HepG2 (cell line): ENCODE data around the gene BPIFB6. TPM values are rescaled to one million over a fixed set of nuclear protein-coding genes. Genes with fewer than 3 reads are reported as not detected.

ENCODE experiments used
- AHR ChIP-seq: IDR thresholded peaks from 2 replicates; pipeline ENCODE4 v1.6.1; 2018; ENCODE audit warnings: missing genetic modification reagents, missing compliant biosample characterization
- BRD4 ChIP-seq: sonication (generic); formaldehyde crosslinking; IDR thresholded peaks from 2 replicates; pipeline ENCODE4 v1.4.0; 2020; ENCODE audit warnings: missing genetic modification reagents
- FOXO1 ChIP-seq: sonication (generic); formaldehyde crosslinking; IDR thresholded peaks from 2 replicates; pipeline ENCODE4 v1.4.0; 2020; ENCODE audit warnings: missing genetic modification reagents
- HCFC1 ChIP-seq: fragments of 150-350 bp; IDR thresholded peaks from 2 replicates; pipeline ENCODE4 v1.6.1; 2014; ENCODE audit warnings: low read depth, low read length
- JUN ChIP-seq: sonication (generic); formaldehyde crosslinking; IDR thresholded peaks from 2 replicates; pipeline ENCODE4 v1.4.0; 2020; ENCODE audit warnings: mild to moderate bottlenecking, missing genetic modification reagents
- MAF1 ChIP-seq: sonication (generic); formaldehyde crosslinking; IDR thresholded peaks from 2 replicates; pipeline ENCODE4 v1.5.0; 2020; ENCODE audit warnings: missing genetic modification reagents, borderline replicate concordance
- MBNL3 ChIP-seq: fragments of 250-450 bp; sonication (Bioruptor Pico); conservative IDR thresholded peaks from 2 replicates; pipeline ENCODE4 v1.8.0; 2022; ENCODE audit warnings: mild to moderate bottlenecking, inconsistent platforms
- NFKB2 ChIP-seq: sonication (generic); formaldehyde crosslinking; IDR thresholded peaks from 2 replicates; pipeline ENCODE4 v1.4.0; 2020; ENCODE audit warnings: missing genetic modification reagents, borderline replicate concordance
- NFKBIZ ChIP-seq: IDR thresholded peaks from 2 replicates; pipeline ENCODE4 v1.6.1; 2018; ENCODE audit warnings: missing genetic modification reagents, missing compliant biosample characterization
- NRL ChIP-seq: sonication (generic); formaldehyde crosslinking; IDR thresholded peaks from 2 replicates; pipeline ENCODE4 v1.5.0; 2020; ENCODE audit warnings: missing genetic modification reagents, mild to moderate bottlenecking, moderate library complexity, borderline replicate concordance
- POLR2AphosphoS5 ChIP-seq: IDR thresholded peaks from 2 replicates; pipeline ENCODE4 v1.6.1; 2012; ENCODE audit warnings: low read depth, low read length
- RARA ChIP-seq: IDR thresholded peaks from 2 replicates; pipeline ENCODE4 v1.6.1; 2016; ENCODE audit warnings: missing genetic modification reagents, missing compliant biosample characterization
- RFXAP ChIP-seq: sonication (generic); formaldehyde crosslinking; IDR thresholded peaks from 2 replicates; pipeline ENCODE4 v1.4.0; 2020; ENCODE audit warnings: missing genetic modification reagents, borderline replicate concordance
- SMAD9 ChIP-seq: sonication (generic); formaldehyde crosslinking; IDR thresholded peaks from 2 replicates; pipeline ENCODE4 v1.5.1; 2020; ENCODE audit warnings: mild to moderate bottlenecking, missing genetic modification reagents
- SP4 ChIP-seq: sonication (generic); formaldehyde crosslinking; IDR thresholded peaks from 2 replicates; pipeline ENCODE4 v1.8.1; 2023; ENCODE audit warnings: mild to moderate bottlenecking, missing genetic modification reagents
- ZNF407 ChIP-seq: sonication (generic); formaldehyde crosslinking; IDR thresholded peaks from one replicate; pipeline ENCODE4 v1.5.1; 2020; ENCODE audit warnings: mild to moderate bottlenecking, missing genetic modification reagents; ENCODE audit errors: not compliant biosample characterization
- ZNF589 ChIP-seq: sonication (generic); formaldehyde crosslinking; conservative IDR thresholded peaks from 2 replicates; pipeline ENCODE4 v1.8.0; 2022; ENCODE audit warnings: mild to moderate bottlenecking, moderate library complexity, missing genetic modification reagents
- polyA plus RNA-seq, 8 experiments: library from polyadenylated mRNA; depleted of rRNA in 3 of 8; stranded (reverse) in 7 of 8; unstranded in 1 of 8; fragments of >200 nt; fragmentation: Illumina TruSeq in 4 of 8; extraction: Trizol in 4 of 8; gene quantifications; 2 replicates each; pipeline versions ENCODE4 v1.2.1 to v1.2.3, GENCODE V29; 2011 to 2016; ENCODE audit warnings: low read depth in 4 of 8, missing spikeins in 1 of 8, mixed read lengths in 1 of 8; ENCODE audit not compliant: insufficient read depth in 1 of 8
- total RNA-seq, 5 experiments: library from RNA; depleted of rRNA; stranded (reverse); fragments of >200 nt; fragmentation: Illumina TruSeq; extraction: Trizol; gene quantifications; 2 replicates each; pipeline ENCODE4 v1.2.3, GENCODE V29; 2016; ENCODE audit warnings: low read depth in 1 of 5
- TF ChIP-seq, protein P1 (sequence below): sonication (generic); formaldehyde crosslinking; IDR thresholded peaks from 2 replicates; pipeline ENCODE4 v1.5.0; 2020; ENCODE audit warnings: missing genetic modification reagents

Gene BPIFB6
- total and polyA plus RNA-seq, 2 of the 13 experiments (the other 11 are each of a cell fraction or from before 2014, with no cell fraction given), result 0.13 to 1.7 TPM

GRCh38 chr20:33010674-33011449, 20.6 kb upstream of the BPIFB6 start (continued):
- no peak for TF ChIP-seq ZNF407
- TF ChIP-seq FOXO1 (CRISPR knock-in tag), result no peak
- no peak for TF ChIP-seq RARA (CRISPR knock-in tag)
- TF ChIP-seq MAF1 (CRISPR knock-in tag), result no peak
- TF ChIP-seq HCFC1, result no peak
- no peak for TF ChIP-seq SMAD9 (CRISPR knock-in tag)
- no peak for TF ChIP-seq MBNL3 (CRISPR knock-in tag)
- TF ChIP-seq NFKB2, result peak; percentile 74
- TF ChIP-seq SP4 (CRISPR knock-in tag), result no peak
- TF ChIP-seq, protein P1, sequence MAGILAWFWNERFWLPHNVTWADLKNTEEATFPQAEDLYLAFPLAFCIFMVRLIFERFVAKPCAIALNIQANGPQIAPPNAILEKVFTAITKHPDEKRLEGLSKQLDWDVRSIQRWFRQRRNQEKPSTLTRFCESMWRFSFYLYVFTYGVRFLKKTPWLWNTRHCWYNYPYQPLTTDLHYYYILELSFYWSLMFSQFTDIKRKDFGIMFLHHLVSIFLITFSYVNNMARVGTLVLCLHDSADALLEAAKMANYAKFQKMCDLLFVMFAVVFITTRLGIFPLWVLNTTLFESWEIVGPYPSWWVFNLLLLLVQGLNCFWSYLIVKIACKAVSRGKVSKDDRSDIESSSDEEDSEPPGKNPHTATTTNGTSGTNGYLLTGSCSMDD, result no peak
- peak; percentile 52 for TF ChIP-seq NRL
- TF ChIP-seq POLR2AphosphoS5, result no peak; the same call in 1 of the 2 replicates
- no peak for TF ChIP-seq ZNF589 (CRISPR knock-in tag)
- TF ChIP-seq RFXAP (CRISPR knock-in tag), result 0 out of 2 replicates have a peak, but pooled peaks have one; percentile 17
- no peak for TF ChIP-seq NFKBIZ
- peak; percentile 8; the same call in 1 of the 2 replicates for TF ChIP-seq BRD4
- TF ChIP-seq AHR, result no peak
- TF ChIP-seq JUN (CRISPR knock-in tag), result no peak
